Hematopoietic multipotent progenitor cell (in vitro differentiated cells): ENCODE results near the gene KCTD1. TPM values are rescaled to one million over a fixed set of nuclear protein-coding genes. Genes with fewer than 3 reads are reported as not detected.

Experiments used
- DNase-seq, 3 donors: peaks; one replicate each; pipeline ENCODE4 v3.0.0-alpha.2; 2011 to 2015; ENCODE audit warnings: low read depth in 2 of 3, low spot score in 2 of 3
- total RNA-seq: library from RNA; depleted of rRNA; stranded (reverse); fragments of >200 nt; gene quantifications from one replicate; pipeline ENCODE4 v1.2.3, GENCODE V29; 2012

Gene KCTD1
- 8.6 TPM for total RNA-seq

DNA sequence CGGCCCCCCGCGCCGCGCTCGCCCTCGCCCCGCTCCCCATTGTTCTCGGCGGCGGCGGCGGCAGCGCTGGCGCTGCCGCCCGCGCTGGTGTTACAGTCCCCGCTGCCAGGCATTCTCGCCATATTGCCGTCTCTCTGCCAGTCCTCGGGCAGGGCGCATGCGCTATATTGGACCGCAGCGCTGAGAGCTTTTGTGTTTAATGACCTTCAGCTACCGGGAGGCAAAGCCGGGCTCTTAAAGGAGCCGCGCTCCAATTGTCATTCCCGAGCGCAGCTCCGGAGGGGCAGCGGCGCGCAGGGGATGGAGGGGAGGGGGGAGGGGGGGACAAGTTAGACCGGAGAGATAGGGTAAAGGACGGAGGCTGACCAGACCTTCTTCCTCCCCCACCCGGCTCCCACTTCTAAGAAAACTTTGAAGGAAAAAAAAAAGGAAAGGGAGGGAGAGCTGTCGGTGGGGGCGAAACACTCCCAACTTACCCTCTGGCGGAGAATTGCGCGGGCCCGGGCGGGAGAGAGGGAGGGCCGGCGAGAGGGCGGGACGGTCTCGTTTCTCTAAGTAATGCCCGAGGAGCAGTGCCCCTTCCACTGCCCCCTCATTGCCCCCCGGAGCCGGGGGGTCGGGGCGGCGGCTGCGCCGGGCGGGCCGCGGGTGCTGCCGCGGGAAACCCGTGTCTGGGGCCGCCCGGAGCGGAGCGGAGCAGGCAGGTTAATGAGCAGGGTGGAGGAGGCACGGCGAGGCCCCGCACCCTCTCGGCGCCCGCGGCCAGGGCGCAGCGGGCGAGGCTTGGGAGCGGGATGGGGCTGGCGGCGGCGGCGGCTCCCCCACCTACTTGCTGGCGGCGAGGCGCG, at the start of gene KCTD1:
Gene KCTD1, minus strand, starts transcription at position 139 of the 848 bp plus-strand sequence. Its CDS starts 17 bp downstream, at position 122.
- DNase-seq: peak; percentile 11 to 86 (median 80)

DNA sequence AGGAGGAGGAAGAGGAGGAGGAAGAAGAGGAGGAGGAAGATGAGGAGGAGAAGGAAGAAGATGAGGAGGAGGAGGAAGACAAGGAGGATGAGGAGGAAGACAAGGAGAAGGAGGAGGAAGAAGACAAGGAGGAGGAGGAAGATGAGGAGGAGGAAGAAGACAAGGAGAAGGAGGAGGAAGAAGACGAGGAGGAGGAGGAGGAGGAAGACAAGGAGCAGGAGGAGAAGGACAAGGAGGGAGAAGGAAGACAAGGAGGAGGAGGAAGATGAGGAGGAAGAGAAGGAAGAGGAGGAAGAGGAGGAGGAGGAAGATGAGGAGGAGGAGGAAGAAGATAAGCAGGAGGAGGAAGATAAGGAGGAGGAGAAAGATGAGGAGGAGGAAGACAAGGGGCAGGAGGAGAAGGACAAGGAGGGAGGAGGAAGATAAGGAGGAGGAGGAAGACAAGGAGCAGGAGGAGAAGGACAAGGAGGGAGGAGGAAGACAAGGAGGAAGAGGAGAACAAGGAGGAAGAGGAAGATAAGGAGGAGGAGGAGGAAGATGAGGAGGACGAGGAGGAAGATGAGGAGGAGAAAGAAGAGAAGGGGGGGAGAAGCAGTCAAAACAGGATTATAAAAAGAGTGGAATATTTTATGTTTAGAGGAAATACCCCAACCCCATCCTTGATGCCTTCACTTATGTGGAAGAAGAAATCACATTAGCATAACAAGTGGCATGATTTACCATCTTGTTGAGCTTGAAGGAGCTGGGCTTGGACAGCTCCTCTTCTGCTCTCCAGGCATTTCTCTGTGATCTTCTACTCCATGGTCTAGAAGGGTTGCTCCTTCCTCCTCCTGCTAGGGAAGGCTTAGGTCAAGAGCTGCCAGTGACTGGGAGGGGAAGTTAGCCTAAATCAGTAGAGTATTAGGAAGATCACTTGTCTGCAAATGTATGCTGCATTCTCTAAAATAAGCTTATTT, 45.3 kb upstream of the KCTD1 start:
- DNase-seq: no peak

DNA sequence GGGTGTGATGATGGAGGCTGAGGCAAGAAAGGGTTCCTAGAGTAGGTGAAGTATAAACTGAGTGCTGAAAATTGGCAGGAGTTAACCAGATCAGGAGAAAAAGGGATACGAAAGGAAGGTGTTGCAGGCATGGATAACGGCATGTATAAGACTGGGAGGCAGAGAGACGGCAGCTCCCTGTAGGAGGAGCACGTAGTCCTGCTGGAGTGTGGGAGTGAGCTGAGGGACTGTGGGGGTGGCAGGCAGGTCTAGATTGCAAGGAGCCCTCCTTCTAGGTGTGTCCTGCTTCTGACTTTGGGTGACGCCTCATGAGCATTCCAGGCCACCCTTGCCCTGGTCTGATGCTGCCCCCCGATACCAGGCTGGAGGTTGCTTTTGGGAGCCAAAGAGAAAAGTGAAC, 36.4 kb upstream of the KCTD1 start:
- DNase-seq: no peak

DNA sequence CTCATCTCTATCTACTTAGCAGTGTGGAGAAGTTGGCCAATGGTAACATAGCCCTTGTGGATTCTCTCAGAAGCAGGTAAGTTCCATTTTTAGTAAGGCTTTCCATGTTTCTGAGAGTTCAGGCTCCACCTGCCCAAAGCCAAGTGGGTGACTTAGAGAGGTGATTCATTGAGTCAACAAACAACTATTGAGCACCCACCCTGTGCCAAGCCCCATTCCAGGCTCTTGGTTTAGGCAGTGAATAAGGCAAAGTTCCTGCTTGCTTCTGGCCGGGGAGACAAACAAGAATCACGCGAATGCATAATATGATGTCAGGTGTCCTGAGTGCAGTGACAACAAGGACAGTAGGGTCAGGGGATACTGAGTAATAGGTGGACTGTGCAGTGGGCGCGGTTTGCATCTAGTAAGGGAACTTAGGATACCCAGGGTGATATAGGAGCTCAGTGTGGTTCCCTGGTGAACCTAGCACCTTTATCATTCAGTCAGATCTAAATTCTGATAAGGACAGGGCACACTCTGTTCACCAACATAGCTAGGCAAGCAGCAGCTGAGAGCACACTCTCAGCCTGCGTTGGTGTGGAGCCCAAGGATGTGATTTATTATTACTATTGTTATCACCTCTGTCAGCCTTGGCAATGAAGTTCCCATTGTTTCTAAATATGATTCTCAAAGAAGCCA, 31.7 kb upstream of the KCTD1 start:
- no peak for DNase-seq

GRCh38 chr18:26575865-26576217, 27.5 kb upstream of the KCTD1 start:
- DNase-seq: no peak

DNA sequence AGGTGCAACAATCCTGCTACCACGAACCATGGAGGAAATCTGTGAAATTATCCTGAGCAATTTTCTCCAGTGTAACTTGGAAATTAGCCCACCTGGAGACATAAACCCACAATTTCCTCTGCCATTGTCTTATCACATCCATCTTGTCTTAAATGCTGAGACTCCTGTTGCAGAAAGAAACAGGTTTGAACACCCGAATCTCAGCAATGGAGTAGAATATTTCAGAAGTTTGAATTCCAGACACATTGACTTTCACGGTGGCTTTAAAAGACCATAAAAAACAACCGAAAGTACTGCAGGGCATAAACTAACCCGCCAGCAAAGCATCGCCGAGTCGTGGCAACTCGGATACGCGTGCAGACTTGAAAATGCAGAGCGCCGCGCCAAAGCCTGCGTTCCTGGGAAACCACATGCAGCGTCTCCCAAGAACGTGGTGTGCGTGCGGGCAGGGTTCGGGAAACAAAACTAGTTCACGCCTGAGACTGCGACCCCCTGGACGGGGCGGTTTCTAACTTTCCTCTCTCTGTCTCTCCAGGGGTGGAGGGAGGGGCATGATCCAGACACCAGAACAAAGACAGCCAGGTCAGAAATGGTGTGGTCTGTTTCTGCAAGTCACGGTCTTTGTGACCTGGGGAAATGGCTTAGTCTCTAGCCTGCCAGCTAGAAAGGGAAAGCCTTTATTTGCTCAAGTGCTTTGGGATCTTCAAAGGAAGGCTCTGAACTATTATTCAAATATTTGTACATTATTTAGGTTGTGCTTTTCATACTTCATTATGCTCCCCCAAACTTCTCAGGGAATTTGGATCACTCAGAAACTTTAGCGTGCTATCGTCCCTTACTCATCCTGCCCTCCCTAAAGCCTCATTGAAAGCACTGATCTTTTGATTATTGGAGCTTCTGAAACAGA, 26.9 kb upstream of the KCTD1 start:
- DNase-seq: peak in 2 of 3 donors; percentile 26 to 47

DNA sequence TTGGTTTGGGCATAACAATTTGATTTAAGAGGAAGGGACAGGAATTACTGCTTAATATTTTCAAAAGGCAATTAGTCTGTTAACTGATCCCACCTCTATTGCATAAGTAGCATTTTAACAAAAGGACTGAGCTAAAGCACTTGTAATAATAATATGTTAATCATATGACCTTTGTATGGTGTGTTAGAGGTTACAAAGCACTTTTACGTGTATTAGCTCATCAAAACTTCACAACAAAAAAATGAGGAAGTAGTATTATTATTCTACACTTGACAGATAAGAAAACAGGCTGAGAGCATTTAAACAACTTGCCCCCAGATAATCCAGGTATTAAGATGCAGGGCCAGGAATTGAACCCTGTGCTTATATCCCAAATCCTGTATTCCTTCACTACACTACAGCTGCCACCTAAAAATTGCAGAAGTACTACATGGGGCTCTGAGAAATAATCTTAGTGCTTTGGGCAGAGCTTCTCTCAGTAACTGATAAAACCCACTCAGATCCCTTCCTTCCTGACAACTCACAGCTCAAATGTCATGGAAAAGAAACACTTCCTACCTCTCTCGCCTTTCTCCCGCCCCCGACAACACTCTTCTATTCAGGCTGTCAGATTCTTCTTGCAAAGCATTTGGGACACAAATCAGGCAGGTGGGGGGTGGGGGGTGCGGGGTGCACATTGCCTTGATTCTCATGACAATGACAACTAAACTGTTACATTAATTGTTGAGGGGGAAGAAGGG, 20.7 kb upstream of the KCTD1 start:
- no peak for DNase-seq

DNA sequence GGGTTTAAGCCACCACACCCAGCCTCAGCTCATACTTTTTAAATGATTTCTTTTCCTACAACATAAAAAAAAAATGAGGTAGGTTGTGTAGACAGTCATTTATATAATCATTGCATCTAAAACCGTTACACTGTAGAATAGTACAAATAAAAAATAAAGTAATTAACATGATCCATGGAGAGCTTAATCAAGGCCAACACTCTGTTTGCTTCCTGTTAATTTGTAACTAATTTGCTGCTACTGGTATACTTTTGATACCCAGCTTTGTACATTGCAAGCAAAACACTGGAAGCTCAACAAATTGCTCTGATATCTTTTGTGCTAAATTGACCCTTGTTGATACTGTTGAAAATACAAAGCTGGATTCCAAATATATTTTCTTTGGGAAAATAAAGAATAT, 20.2 kb upstream of the KCTD1 start:
- DNase-seq: no peak

- DNase-seq: no peak
Measured at GRCh38 chr18:26566874-26567555, 18.7 kb upstream of the KCTD1 start.

DNA sequence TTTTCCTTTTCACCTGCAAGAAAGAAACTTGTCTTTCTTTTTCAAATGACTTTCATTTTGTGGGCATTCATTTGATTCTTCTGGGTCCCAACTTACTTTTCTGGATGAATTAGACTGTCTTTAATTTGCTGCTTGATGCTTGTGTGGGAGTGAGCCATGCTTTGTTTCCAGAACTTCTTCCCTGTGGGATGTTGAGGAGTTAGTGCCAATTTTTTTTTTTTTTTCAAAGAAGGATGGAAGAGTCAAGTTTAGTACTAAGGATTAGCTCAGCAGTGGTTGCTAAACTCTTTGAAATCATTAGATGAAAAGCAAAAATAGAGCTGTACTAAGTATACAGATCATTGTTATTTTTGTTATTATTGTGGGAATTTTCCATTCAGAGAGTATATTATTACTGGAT, 17.2 kb upstream of the KCTD1 start:
- DNase-seq: no peak

- no peak for DNase-seq
Measured at GRCh38 chr18:26563024-26563423, 14.7 kb upstream of the KCTD1 start.

GRCh38 chr18:26562568-26562967, 14.2 kb upstream of the KCTD1 start:
- DNase-seq: no peak

GRCh38 chr18:26561769-26562168, 13.4 kb upstream of the KCTD1 start:
- no peak for DNase-seq

GRCh38 chr18:26556573-26556972, 8.2 kb upstream of the KCTD1 start:
- DNase-seq: no peak

GRCh38 chr18:26555804-26556553, 7.6 kb upstream of the KCTD1 start:
- DNase-seq: no peak

DNA sequence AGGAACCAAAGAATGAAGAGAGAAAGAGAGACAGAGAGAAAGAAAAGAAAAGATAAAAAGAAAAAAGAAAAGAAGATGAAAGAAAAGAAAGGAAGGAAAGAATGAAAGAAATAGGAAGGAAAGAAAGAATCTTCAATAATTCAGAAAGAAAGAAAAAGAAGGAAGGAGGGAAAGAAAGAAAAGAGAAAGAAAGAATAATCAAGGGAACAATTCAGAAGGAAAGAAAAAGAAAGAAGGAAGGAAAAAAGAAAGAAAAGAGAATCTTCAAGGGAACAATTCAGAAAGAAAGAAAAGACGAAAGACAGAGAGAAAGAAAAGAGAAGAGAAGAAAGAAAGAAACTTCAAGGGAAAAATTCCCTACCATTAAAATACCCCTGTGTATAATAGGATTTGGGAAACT, 5.6 kb upstream of the KCTD1 start:
- DNase-seq: no peak

DNA sequence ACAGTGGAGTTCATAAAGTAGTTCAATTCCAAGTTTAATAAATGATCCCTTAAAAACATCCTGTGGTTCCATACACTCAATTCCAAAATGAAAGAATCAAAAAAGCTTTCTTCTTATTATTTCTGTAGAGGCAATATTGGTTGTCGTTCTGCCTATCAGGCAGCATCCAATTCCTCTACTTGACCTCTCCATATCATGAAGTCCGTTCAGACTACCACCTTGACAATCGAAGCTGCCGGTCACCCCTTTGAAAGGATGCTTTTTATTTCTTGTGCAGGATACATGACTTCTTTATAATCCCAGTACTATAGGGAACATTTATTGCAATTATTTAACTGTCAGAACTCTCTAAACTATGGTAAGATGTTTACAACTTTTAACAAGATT, 3.3 kb upstream of the KCTD1 start:
- peak in 2 of 3 donors; percentile 8 to 20 for DNase-seq
